Skeletal muscle satellite cell (primary cell): ENCODE results near the gene APBB3.
"Not testable (repeated sequence)": the region's sequence is repeated elsewhere in the genome, so short reads cannot be mapped to it uniquely, and the experiment has no call there.

ENCODE experiments used
- H3K27me3 ChIP-seq: 2 replicates; pipeline ENCODE4 v1.7.0; 2013; ENCODE audit warnings: low read length; ENCODE audit not compliant: control insufficient read depth, insufficient read depth
- H3K36me3 ChIP-seq: 2 replicates; pipeline ENCODE4 v1.7.0; 2013; ENCODE audit warnings: mild to moderate bottlenecking, control low read depth, low read length; ENCODE audit not compliant: insufficient read depth
- H3K4me1 ChIP-seq: 2 replicates; pipeline ENCODE4 v1.7.0; 2013; ENCODE audit warnings: low read length; ENCODE audit not compliant: control insufficient read depth, insufficient read depth
- H3K4me2 ChIP-seq: 2 replicates; pipeline ENCODE4 v1.7.0; 2013; ENCODE audit warnings: mild to moderate bottlenecking, low read length
- H3K4me3 ChIP-seq: 2 replicates; pipeline ENCODE4 v1.7.0; 2013; ENCODE audit warnings: low read length
- H3K9ac ChIP-seq: 2 replicates; pipeline ENCODE4 v1.7.0; 2013; ENCODE audit warnings: mild to moderate bottlenecking, low read depth, low read length, moderate library complexity
- H3K9me3 ChIP-seq: replicated peaks from 2 replicates; pipeline ENCODE4 v1.7.0; 2013; ENCODE audit warnings: mild to moderate bottlenecking, control low read depth, low read length

Gene APBB3

GRCh38 chr5:140596321-140596741 lies 31.9 kb upstream of the APBB3 start:
- H3K9ac ChIP-seq: no peak overlapping the region
- H3K4me2 ChIP-seq: no peak overlapping the region
- H3K27me3 ChIP-seq: peaks cover 22% of the 10 kb centered on the region
- no peak overlapping the region for H3K4me3 ChIP-seq
- H3K4me1 ChIP-seq: peaks cover 9% of the 10 kb centered on the region
- no peaks in the 10 kb centered on the region for H3K9me3 ChIP-seq
- H3K36me3 ChIP-seq: no peaks in the 10 kb centered on the region

GRCh38 chr5:140595538-140596300 lies 31.3 kb upstream of the APBB3 start:
- no peak overlapping the region for H3K4me2 ChIP-seq
- H3K9ac ChIP-seq: no peak overlapping the region
- H3K27me3 ChIP-seq: peaks cover 22% of the 10 kb centered on the region

GRCh38 chr5:140594169-140594568 lies 29.8 kb upstream of the APBB3 start:
- H3K9me3 ChIP-seq: no peaks in the 10 kb centered on the region
- H3K9ac ChIP-seq: no peak overlapping the region
- no peak overlapping the region for H3K4me3 ChIP-seq
- no peak overlapping the region for H3K4me2 ChIP-seq
- no peaks in the 10 kb centered on the region for H3K36me3 ChIP-seq
- H3K4me1 ChIP-seq: peaks cover 17% of the 10 kb centered on the region
- peaks cover 22% of the 10 kb centered on the region for H3K27me3 ChIP-seq

More at GRCh38 chr5:140595538-140596300, 31.3 kb upstream of the APBB3 start:
- Histone ChIP-seq H3K36me3 (no peaks in the 10 kb centered on the region), H3K9me3 (no peaks in the 10 kb centered on the region), H3K4me3 (no peak overlapping the region), H3K4me1 (peaks cover 9% of the 10 kb centered on the region)

GRCh38 chr5:140593070-140593469 lies 28.7 kb upstream of the APBB3 start:
- not testable (repeated sequence) for H3K36me3 ChIP-seq

GRCh38 chr5:140591747-140592372 lies 27.5 kb upstream of the APBB3 start:
- H3K36me3 ChIP-seq: no peaks in the 10 kb centered on the region
- no peaks in the 10 kb centered on the region for H3K9me3 ChIP-seq
- H3K4me1 ChIP-seq: peaks cover 25% of the 10 kb centered on the region
- no peak overlapping the region for H3K4me3 ChIP-seq
- peak overlapping the region; percentile 21 for H3K4me2 ChIP-seq
- no peak overlapping the region for H3K9ac ChIP-seq
- peaks cover 10% of the 10 kb centered on the region for H3K27me3 ChIP-seq

More at GRCh38 chr5:140593070-140593469, 28.7 kb upstream of the APBB3 start:
- Histone ChIP-seq H3K27me3 (peaks cover 19% of the 10 kb centered on the region), H3K4me1 (peaks cover 25% of the 10 kb centered on the region)
- H3K9me3 ChIP-seq, H3K4me3 ChIP-seq, H3K4me2 ChIP-seq, H3K9ac ChIP-seq: not testable (repeated sequence)

GRCh38 chr5:140590861-140591260 lies 26.5 kb upstream of the APBB3 start:
- peaks cover 3% of the 10 kb centered on the region for H3K27me3 ChIP-seq
- no peak overlapping the region for H3K9ac ChIP-seq
- no peaks in the 10 kb centered on the region for H3K36me3 ChIP-seq
- no peak overlapping the region for H3K4me3 ChIP-seq
- H3K4me2 ChIP-seq: no peak overlapping the region
- H3K9me3 ChIP-seq: no peaks in the 10 kb centered on the region
- H3K4me1 ChIP-seq: peaks cover 25% of the 10 kb centered on the region

GRCh38 chr5:140588311-140589070 lies 24.1 kb upstream of the APBB3 start:
- Histone ChIP-seq H3K4me1 (peaks cover 25% of the 10 kb centered on the region), H3K9me3 (no peaks in the 10 kb centered on the region), H3K27me3 (no peaks in the 10 kb centered on the region), H3K4me3 (no peak overlapping the region), H3K36me3 (no peaks in the 10 kb centered on the region), H3K4me2 (peak overlapping the region; percentile 45), H3K9ac (peak overlapping the region; percentile 44)

- Histone ChIP-seq H3K9me3 (no peaks in the 10 kb centered on the region), H3K4me1 (peaks cover 25% of the 10 kb centered on the region), H3K27me3 (no peaks in the 10 kb centered on the region), H3K4me2 (no peak overlapping the region), H3K4me3 (no peak overlapping the region), H3K36me3 (no peaks in the 10 kb centered on the region), H3K9ac (no peak overlapping the region)
These were observed 23.1 kb upstream of the APBB3 start for GRCh38 chr5:140587495-140587894.

GRCh38 chr5:140579188-140579747 lies 14.9 kb upstream of the APBB3 start:
- H3K36me3 ChIP-seq: not testable (repeated sequence)

GRCh38 chr5:140576776-140577201 lies 12.4 kb upstream of the APBB3 start:
- H3K36me3 ChIP-seq: no peaks in the 10 kb centered on the region
- no peak overlapping the region for H3K4me2 ChIP-seq
- no peak overlapping the region for H3K9ac ChIP-seq
- H3K4me1 ChIP-seq: peaks cover 3% of the 10 kb centered on the region
- no peaks in the 10 kb centered on the region for H3K27me3 ChIP-seq
- no peaks in the 10 kb centered on the region for H3K9me3 ChIP-seq
- no peak overlapping the region for H3K4me3 ChIP-seq

More at GRCh38 chr5:140579188-140579747, 14.9 kb upstream of the APBB3 start:
- H3K4me2 ChIP-seq, H3K9ac ChIP-seq, H3K27me3 ChIP-seq, H3K4me1 ChIP-seq, H3K9me3 ChIP-seq, H3K4me3 ChIP-seq: not testable (repeated sequence)

GRCh38 chr5:140575309-140575708 lies 10.9 kb upstream of the APBB3 start:
- no peak overlapping the region for H3K9ac ChIP-seq
- H3K9me3 ChIP-seq: no peaks in the 10 kb centered on the region
- peaks cover 3% of the 10 kb centered on the region for H3K4me1 ChIP-seq
- no peak overlapping the region for H3K4me3 ChIP-seq
- no peak overlapping the region for H3K4me2 ChIP-seq
- no peaks in the 10 kb centered on the region for H3K36me3 ChIP-seq
- no peaks in the 10 kb centered on the region for H3K27me3 ChIP-seq
